ENCODE measurements around the gene LAMA3.

DNA sequence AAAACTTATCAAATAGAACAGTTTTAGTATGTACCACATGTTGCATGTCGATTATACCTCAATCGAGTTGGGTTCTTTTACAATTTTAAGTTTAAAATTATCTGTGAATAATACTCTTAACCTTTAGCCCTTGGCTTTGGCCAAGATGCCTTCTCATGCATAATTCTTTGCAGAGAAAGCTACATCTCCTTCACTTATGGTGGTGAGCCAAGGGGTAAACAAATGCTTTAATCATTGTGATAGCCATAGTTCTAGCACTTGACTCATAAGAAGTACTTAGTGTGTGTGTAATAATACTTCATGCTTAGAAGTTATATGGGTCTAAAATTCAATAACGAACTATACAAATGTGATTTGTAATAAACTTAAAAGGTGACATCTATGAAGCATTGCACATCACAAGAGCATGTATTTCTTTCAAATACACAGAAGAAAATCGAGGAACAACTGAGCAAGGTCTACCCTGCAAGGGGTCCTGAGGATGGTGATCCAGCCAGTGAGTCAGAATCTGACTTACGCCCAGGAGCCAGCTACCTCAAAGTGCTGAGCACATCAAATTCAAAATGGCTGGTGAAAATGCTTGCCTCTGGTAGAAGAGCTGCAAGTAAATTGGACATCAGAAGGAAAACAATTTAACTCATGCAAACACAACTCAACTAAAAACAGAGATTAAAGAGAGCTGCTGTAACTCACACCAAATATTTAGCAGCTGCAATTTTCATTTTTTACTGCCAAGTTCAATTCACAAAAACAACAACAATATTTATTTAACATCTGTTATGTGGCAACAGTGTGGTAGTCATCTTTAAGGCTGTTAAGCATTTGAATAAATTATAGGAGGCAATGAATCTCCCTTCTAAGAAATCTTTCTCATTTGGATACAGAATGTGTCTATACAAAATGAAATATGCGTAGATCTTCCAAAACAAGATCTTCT lies 301.5 kb downstream of the LAMA3 start:
- TF ChIP-seq, protein P1, sequence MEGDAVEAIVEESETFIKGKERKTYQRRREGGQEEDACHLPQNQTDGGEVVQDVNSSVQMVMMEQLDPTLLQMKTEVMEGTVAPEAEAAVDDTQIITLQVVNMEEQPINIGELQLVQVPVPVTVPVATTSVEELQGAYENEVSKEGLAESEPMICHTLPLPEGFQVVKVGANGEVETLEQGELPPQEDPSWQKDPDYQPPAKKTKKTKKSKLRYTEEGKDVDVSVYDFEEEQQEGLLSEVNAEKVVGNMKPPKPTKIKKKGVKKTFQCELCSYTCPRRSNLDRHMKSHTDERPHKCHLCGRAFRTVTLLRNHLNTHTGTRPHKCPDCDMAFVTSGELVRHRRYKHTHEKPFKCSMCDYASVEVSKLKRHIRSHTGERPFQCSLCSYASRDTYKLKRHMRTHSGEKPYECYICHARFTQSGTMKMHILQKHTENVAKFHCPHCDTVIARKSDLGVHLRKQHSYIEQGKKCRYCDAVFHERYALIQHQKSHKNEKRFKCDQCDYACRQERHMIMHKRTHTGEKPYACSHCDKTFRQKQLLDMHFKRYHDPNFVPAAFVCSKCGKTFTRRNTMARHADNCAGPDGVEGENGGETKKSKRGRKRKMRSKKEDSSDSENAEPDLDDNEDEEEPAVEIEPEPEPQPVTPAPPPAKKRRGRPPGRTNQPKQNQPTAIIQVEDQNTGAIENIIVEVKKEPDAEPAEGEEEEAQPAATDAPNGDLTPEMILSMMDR (IDR thresholded peaks at IDR 0.05): no peak
- TF ChIP-seq POLR2A (IDR thresholded peaks at IDR 0.05): no peak
- no peak for TF ChIP-seq POLR2AphosphoS5 (IDR thresholded peaks at IDR 0.05; ENCODE audit: insufficient read depth in 1 of 2, low read depth in 1 of 2)
